ENCODE data around the gene C14orf119.

The C14orf119 gene

GRCh38 chr14:23062002-23062401 is 33.3 kb upstream of the C14orf119 start:
- no peak for DNase-seq

- no peak for DNase-seq
Measured at GRCh38 chr14:23063601-23064000, 31.7 kb upstream of the C14orf119 start.

GRCh38 chr14:23066368-23066767 is 28.9 kb upstream of the C14orf119 start:
- no peak for DNase-seq

- DNase-seq, result no peak
Measured at GRCh38 chr14:23066855-23067744, 28.2 kb upstream of the C14orf119 start.

- no peak for DNase-seq
Measured at GRCh38 chr14:23067847-23068788, 27.2 kb upstream of the C14orf119 start.

GRCh38 chr14:23068789-23069412 is 26.4 kb upstream of the C14orf119 start:
- DNase-seq, result peak; percentile 59

GRCh38 chr14:23069413-23069806 is 25.9 kb upstream of the C14orf119 start:
- no peak for DNase-seq

GRCh38 chr14:23070262-23071129 is 24.8 kb upstream of the C14orf119 start:
- DNase-seq, result no peak

GRCh38 chr14:23071244-23071920 is 23.9 kb upstream of the C14orf119 start:
- peak; percentile 74 for DNase-seq

- DNase-seq, result no peak
Measured at GRCh38 chr14:23071921-23072539, 23.3 kb upstream of the C14orf119 start.

- DNase-seq, result no peak
Measured at GRCh38 chr14:23074906-23075305, 20.4 kb upstream of the C14orf119 start.

GRCh38 chr14:23076785-23077408 is 18.4 kb upstream of the C14orf119 start:
- no peak for DNase-seq

GRCh38 chr14:23077962-23078361 is 17.3 kb upstream of the C14orf119 start:
- no peak for DNase-seq

GRCh38 chr14:23078692-23079116 is 16.6 kb upstream of the C14orf119 start:
- no peak for DNase-seq

- DNase-seq, result no peak
Measured at GRCh38 chr14:23079716-23080115, 15.6 kb upstream of the C14orf119 start.

GRCh38 chr14:23080474-23080873 is 14.8 kb upstream of the C14orf119 start:
- no peak for DNase-seq

GRCh38 chr14:23085458-23085857 is 9.8 kb upstream of the C14orf119 start:
- no peak for DNase-seq

- no peak for DNase-seq
Measured at GRCh38 chr14:23086565-23086964, 8.7 kb upstream of the C14orf119 start.

GRCh38 chr14:23089498-23090253 is 5.6 kb upstream of the C14orf119 start:
- no peak for DNase-seq

- DNase-seq, result no peak
Measured at GRCh38 chr14:23090254-23090636, 5.1 kb upstream of the C14orf119 start.

Measured in activated CD4-positive, CD25-positive, alpha-beta regulatory T cell treated with anti-CD3 and anti-CD28 coated beads, Interleukin-2, amount 50 U/mL, for 72 hours (primary cell).